Gastrocnemius medialis (tissue), 4 donors: Measurements from ENCODE around the gene IYD. TPM values are rescaled to one million over a fixed set of nuclear protein-coding genes. Genes with fewer than 3 reads are reported as not detected.

Experiments
- ATAC-seq, 2 donors: fragments of 150-250 bp; one replicate each; pipeline ENCODE4 v1.9.1; 2016
- DNase-seq, 2 donors: peaks; one replicate each; pipeline ENCODE4 v3.0.0-alpha.2; 2019
- H3K27ac ChIP-seq, 4 donors: fragments of 200-600 bp; sonication (generic); 1 replicate in 1 of 4; 2 replicates in 3 of 4; pipeline ENCODE4 v1.5.1; 2016 to 2018; ENCODE audit warnings: mild to moderate bottlenecking in 2 of 4, moderate library complexity in 1 of 4
- H3K27me3 ChIP-seq, 3 donors: fragments of 200-600 bp; sonication (generic) in 2 of 3; 1 replicate in 1 of 3; 2 replicates in 2 of 3; pipeline versions ENCODE4 v1.5.1 to v1.6.0; 2016 to 2019; ENCODE audit warnings: mild to moderate bottlenecking in 1 of 3, moderate library complexity in 1 of 3
- H3K36me3 ChIP-seq, 2 donors: fragments of 200-600 bp; sonication (generic) in 1 of 2; one replicate each; pipeline ENCODE4 v1.5.1; 2017 to 2018
- H3K4me1 ChIP-seq, 2 donors: fragments of 200-600 bp; sonication (generic) in 1 of 2; one replicate each; pipeline ENCODE4 v1.5.1; 2016 to 2017; ENCODE audit warnings: mild to moderate bottlenecking in 2 of 2
- H3K4me3 ChIP-seq, 4 donors: fragments of 200-600 bp; sonication (generic) in 3 of 4; 1 replicate in 1 of 4; 2 replicates in 3 of 4; pipeline ENCODE4 v1.5.1; 2016 to 2019; ENCODE audit warnings: mild to moderate bottlenecking in 2 of 4
- H3K9me3 ChIP-seq, 3 donors: fragments of 200-600 bp; sonication (generic) in 2 of 3; 1 replicate in 1 of 3; 2 replicates in 2 of 3; pipeline ENCODE4 v1.5.1; 2016 to 2019
- CTCF ChIP-seq, 5 experiments: fragments of 450-650 bp in 3 of 5; fragments of 200-600 bp in 2 of 5; sonication (generic) in 2 of 5; IDR thresholded peaks in 4 of 5; conservative IDR thresholded peaks in 1 of 5; 1 replicate in 4 of 5; 2 replicates in 1 of 5; pipeline ENCODE4 v1.5.1; 2016 to 2019; ENCODE audit warnings: antibody characterized with exemption in 5 of 5, mild to moderate bottlenecking in 3 of 5, moderate library complexity in 3 of 5
- POLR2A ChIP-seq, 2 donors: fragments of 450-650 bp; IDR thresholded peaks; one replicate each; pipeline ENCODE4 v1.6.1; 2017; ENCODE audit warnings: antibody characterized with exemption in 2 of 2, mild to moderate bottlenecking in 2 of 2, moderate library complexity in 2 of 2
- in situ Hi-C, 4 donors: fragments of 200-750 bp; cut with MboI; loops; one replicate each; pipeline versions ENCODE4 v1.15.0 to v1.8.0; 2017; ENCODE audit warnings: low sequenced_read_pairs in 4 of 4
- intact Hi-C: fragments of 100-400 bp; cut with DNase I; formaldehyde crosslinking; loops from one replicate; pipeline ENCODE4 v1.15.1; 2023; ENCODE audit warnings: low total_unique reads
- total RNA-seq, 4 donors: library from RNA; depleted of rRNA; stranded (reverse); fragments of >200 nt; gene quantifications; one replicate each; pipeline versions ENCODE4 v1.1.0 to v1.2.3, GENCODE V29; 2016

The IYD gene
- total RNA-seq, 4 donors from 2014 or later = 0.10 to 0.20 TPM; not detected in 2

GRCh38 chr6:150413781-150414281 is 45.0 kb downstream of the IYD start:
- H3K4me3 ChIP-seq = no peak overlapping the region
- H3K36me3 ChIP-seq = no peaks in the 10 kb centered on the region
- no peaks in the 10 kb centered on the region for H3K9me3 ChIP-seq
- no peak for TF ChIP-seq POLR2A (IDR thresholded peaks at IDR 0.05)
- no peaks in the 10 kb centered on the region for H3K27me3 ChIP-seq
- ATAC-seq = no peak
- H3K27ac ChIP-seq = no peak overlapping the region
- intact Hi-C loops (loop anchor here (10.0 kb wide), 1 partner anchor 271 kb away; no protein-coding TSS in a partner anchor), in situ Hi-C loops (loop anchor here in 2 of 4 donors (5.0 to 10.0 kb wide), 2 partner anchors 321 to 403 kb away; no protein-coding TSS in a partner anchor)
- peaks cover 7 to 20% of the 10 kb centered on the region in 2 donors for H3K4me1 ChIP-seq
- no peak for DNase-seq

- H3K27ac ChIP-seq = no peak overlapping the region
- H3K4me1 ChIP-seq = peaks cover under 1 to 6% of the 10 kb centered on the region in 2 donors
- H3K27me3 ChIP-seq = no peaks in the 10 kb centered on the region
- no peaks in the 10 kb centered on the region for H3K36me3 ChIP-seq
- DNase-seq (no peak), ATAC-seq (no peak)
- in situ Hi-C loops = loop anchor here in 2 of 4 donors (5.0 to 10.0 kb wide), 2 partner anchors 319 to 396 kb away; no protein-coding TSS in a partner anchor
- intact Hi-C loops = loop anchor here (10.0 kb wide), 1 partner anchor 269 kb away; no protein-coding TSS in a partner anchor
- H3K4me3 ChIP-seq = no peak overlapping the region
- TF ChIP-seq CTCF (IDR thresholded peaks at IDR 0.05 in 4 of 5, conservative IDR thresholded peaks at IDR 0.05 in 1 of 5) (no peak), POLR2A (IDR thresholded peaks at IDR 0.05) (no peak)
- H3K9me3 ChIP-seq = no peaks in the 10 kb centered on the region
Observed at GRCh38 chr6:150416128-150416527, 47.3 kb downstream of the IYD start.

- Histone ChIP-seq H3K4me3 (no peak overlapping the region), H3K27me3 (no peaks in the 10 kb centered on the region), H3K27ac (no peak overlapping the region), H3K9me3 (no peaks in the 10 kb centered on the region), H3K4me1 (peaks cover 0 to 6% of the 10 kb centered on the region in 2 donors), H3K36me3 (no peaks in the 10 kb centered on the region)
- intact Hi-C loops (loop anchor here (10.0 kb wide), 1 partner anchor 268 kb away; no protein-coding TSS in a partner anchor), in situ Hi-C loops (loop anchor here in 2 of 4 donors (5.0 to 10.0 kb wide), 2 partner anchors 318 to 395 kb away; no protein-coding TSS in a partner anchor)
- DNase-seq (no peak), ATAC-seq (no peak)
- no peak for TF ChIP-seq POLR2A (IDR thresholded peaks at IDR 0.05)
Observed at GRCh38 chr6:150417250-150417649, 48.4 kb downstream of the IYD start.

GRCh38 chr6:150417899-150418826 is 49.4 kb downstream of the IYD start:
- TF ChIP-seq CTCF (IDR thresholded peaks at IDR 0.05 in 4 of 5, conservative IDR thresholded peaks at IDR 0.05 in 1 of 5) = peak; percentile 35 to 68 (median 47)
- TF ChIP-seq POLR2A (IDR thresholded peaks at IDR 0.05) = no peak
- Histone ChIP-seq H3K27ac (peak overlapping the region; percentile 27 to 64 (median 56)), H3K36me3 (no peaks in the 10 kb centered on the region), H3K4me1 (peaks cover 0 to 6% of the 10 kb centered on the region in 2 donors), H3K9me3 (no peaks in the 10 kb centered on the region), H3K4me3 (peak overlapping the region; percentile 44 to 56 (median 48)), H3K27me3 (no peaks in the 10 kb centered on the region)
- ATAC-seq (peak; percentile 72 to 77), DNase-seq (no peak)
- in situ Hi-C loops = loop anchor here in 2 of 4 donors (5.0 to 10.0 kb wide), 2 partner anchors 317 to 394 kb away; no protein-coding TSS in a partner anchor
- intact Hi-C loops = loop anchor here (1.0 to 10.0 kb wide), 2 partner anchors 267 to 397 kb away; no protein-coding TSS in a partner anchor

- intact Hi-C loops = loop anchor here (1.0 to 10.0 kb wide), 2 partner anchors 266 to 396 kb away; no protein-coding TSS in a partner anchor
- H3K27ac ChIP-seq = peak overlapping the region; percentile 27 to 64 (median 56)
- TF ChIP-seq CTCF (IDR thresholded peaks at IDR 0.05 in 4 of 5, conservative IDR thresholded peaks at IDR 0.05 in 1 of 5) (peak in 4 of 5 experiments; percentile 41 to 74 (median 63)), POLR2A (IDR thresholded peaks at IDR 0.05) (no peak)
- peaks cover 0 to 6% of the 10 kb centered on the region in 2 donors for H3K4me1 ChIP-seq
- no peaks in the 10 kb centered on the region for H3K9me3 ChIP-seq
- H3K4me3 ChIP-seq = peak overlapping the region; percentile 44 to 56 (median 48)
- H3K27me3 ChIP-seq = no peaks in the 10 kb centered on the region
- no peak for DNase-seq
- in situ Hi-C loops = loop anchor here in 2 of 4 donors (5.0 to 10.0 kb wide), 2 partner anchors 316 to 393 kb away; no protein-coding TSS in a partner anchor
- ATAC-seq = peak; percentile 44 to 64
- H3K36me3 ChIP-seq = no peaks in the 10 kb centered on the region
Observed at GRCh38 chr6:150418827-150419594, 50.2 kb downstream of the IYD start.
